ENCODE measurements around the gene WDR90. TPM values are rescaled to one million over a fixed set of nuclear protein-coding genes. Genes with fewer than 3 reads are reported as not detected.

WDR90 gene
- total and polyA plus RNA-seq, 2 of the 13 experiments (the other 11 are each of a cell fraction or from before 2014, with no cell fraction given): 14.9 to 28.9 TPM

DNA sequence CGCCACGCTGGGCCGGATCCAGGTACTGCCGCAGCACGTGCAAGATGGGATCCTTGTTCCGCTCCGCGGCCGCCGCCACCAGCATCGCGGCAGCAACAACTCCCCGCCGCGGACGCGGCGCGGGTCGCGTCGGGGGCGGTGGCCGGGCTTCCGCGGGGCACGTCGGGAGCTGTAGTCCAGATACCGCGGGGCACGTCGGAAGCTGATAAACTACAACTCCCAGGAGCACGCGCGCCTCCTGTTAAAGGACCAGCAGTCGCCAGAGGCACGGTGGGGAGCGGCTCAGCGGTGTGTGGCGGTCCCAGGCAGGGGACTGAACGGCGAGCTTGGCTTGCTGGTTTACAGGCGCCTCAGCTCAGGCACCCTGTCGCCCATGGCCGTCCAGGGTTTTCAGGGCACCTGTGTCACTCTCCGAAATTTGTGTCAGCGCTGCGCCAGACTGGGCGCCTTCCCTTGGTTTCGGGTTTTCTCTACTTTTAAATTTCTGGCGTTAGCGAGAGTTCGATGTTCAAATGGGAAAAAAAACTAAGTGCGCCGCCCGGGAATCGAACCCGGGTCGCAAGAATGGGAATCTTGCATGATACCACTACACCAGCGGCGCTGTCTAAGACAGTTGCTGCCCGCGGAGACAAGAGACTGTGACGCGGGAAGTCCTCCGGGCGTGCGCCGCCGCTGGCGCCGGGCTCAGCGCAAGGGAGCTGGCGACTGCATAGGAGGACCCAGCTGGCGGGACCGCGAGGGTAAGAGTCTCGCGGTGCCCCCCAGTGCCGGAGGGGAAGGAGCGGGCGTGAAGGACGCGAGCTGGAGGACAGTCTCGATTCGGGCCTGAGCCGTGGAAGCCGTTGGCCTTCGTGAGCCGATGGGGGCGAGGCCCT, 12.7 kb upstream of the WDR90 start, which contains the start of gene METTL26 (continued):
- TF ChIP-seq ZNF737 (CRISPR knock-in tag; IDR thresholded peaks at IDR 0.05; ENCODE audit: borderline replicate concordance) (no peak), ZKSCAN8 (CRISPR knock-in tag; IDR thresholded peaks at IDR 0.05; ENCODE audit: borderline replicate concordance) (no peak), RCOR2 (CRISPR knock-in tag; IDR thresholded peaks at IDR 0.05) (no peak), CHD4 (IDR thresholded peaks at IDR 0.05; ENCODE audit: borderline replicate concordance, low read length) (no peak), ZNF614 (CRISPR knock-in tag; IDR thresholded peaks at IDR 0.05; ENCODE audit: borderline replicate concordance) (no peak; the same call in 1 of the 2 replicates), ZNF296 (CRISPR knock-in tag; conservative IDR thresholded peaks at IDR 0.05) (no peak), ZNF773 (CRISPR knock-in tag; IDR thresholded peaks at IDR 0.05; ENCODE audit: borderline replicate concordance) (no peak), BORCS8-MEF2B (CRISPR knock-in tag; IDR thresholded peaks at IDR 0.05) (peak; percentile 32), ZBTB7A (CRISPR knock-in tag; IDR thresholded peaks at IDR 0.05) (peak; percentile 74; the same call in 1 of the 2 replicates), HOXD1 (CRISPR knock-in tag; IDR thresholded peaks at IDR 0.05) (no peak), RFX1 (IDR thresholded peaks at IDR 0.05) (no peak), ZNF101 (CRISPR knock-in tag; IDR thresholded peaks at IDR 0.05; ENCODE audit: borderline replicate concordance, low read depth) (0 out of 2 replicates have a peak, but pooled peaks have one; percentile 63), ZNF205 (CRISPR knock-in tag; IDR thresholded peaks at IDR 0.05) (no peak; the same call in 1 of the 2 replicates), TCF7L2 (IDR thresholded peaks at IDR 0.05; ENCODE audit: low read depth, low read length) (no peak), SOX6 (IDR thresholded peaks at IDR 0.05) (no peak), SOX6 (CRISPR knock-in tag; IDR thresholded peaks at IDR 0.05) (peak; percentile 44), SATB2 (CRISPR knock-in tag; IDR thresholded peaks at IDR 0.05) (no peak), ZNF713 (CRISPR knock-in tag; IDR thresholded peaks at IDR 0.05) (no peak), BRD4 (CRISPR knock-in tag; IDR thresholded peaks at IDR 0.05) (peak; percentile 17; the same call in 1 of the 2 replicates)
- TF ChIP-seq, protein P1, sequence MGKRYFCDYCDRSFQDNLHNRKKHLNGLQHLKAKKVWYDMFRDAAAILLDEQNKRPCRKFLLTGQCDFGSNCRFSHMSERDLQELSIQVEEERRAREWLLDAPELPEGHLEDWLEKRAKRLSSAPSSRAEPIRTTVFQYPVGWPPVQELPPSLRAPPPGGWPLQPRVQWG (CRISPR knock-in tag; IDR thresholded peaks at IDR 0.05; ENCODE audit: borderline replicate concordance, low read depth): no peak
- TF ChIP-seq, protein P2, sequence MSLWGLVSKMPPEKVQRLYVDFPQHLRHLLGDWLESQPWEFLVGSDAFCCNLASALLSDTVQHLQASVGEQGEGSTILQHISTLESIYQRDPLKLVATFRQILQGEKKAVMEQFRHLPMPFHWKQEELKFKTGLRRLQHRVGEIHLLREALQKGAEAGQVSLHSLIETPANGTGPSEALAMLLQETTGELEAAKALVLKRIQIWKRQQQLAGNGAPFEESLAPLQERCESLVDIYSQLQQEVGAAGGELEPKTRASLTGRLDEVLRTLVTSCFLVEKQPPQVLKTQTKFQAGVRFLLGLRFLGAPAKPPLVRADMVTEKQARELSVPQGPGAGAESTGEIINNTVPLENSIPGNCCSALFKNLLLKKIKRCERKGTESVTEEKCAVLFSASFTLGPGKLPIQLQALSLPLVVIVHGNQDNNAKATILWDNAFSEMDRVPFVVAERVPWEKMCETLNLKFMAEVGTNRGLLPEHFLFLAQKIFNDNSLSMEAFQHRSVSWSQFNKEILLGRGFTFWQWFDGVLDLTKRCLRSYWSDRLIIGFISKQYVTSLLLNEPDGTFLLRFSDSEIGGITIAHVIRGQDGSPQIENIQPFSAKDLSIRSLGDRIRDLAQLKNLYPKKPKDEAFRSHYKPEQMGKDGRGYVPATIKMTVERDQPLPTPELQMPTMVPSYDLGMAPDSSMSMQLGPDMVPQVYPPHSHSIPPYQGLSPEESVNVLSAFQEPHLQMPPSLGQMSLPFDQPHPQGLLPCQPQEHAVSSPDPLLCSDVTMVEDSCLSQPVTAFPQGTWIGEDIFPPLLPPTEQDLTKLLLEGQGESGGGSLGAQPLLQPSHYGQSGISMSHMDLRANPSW (CRISPR knock-in tag; IDR thresholded peaks at IDR 0.05; ENCODE audit: borderline replicate concordance): 0 out of 2 replicates have a peak, but pooled peaks have one; percentile 51
- TF ChIP-seq, protein P3, sequence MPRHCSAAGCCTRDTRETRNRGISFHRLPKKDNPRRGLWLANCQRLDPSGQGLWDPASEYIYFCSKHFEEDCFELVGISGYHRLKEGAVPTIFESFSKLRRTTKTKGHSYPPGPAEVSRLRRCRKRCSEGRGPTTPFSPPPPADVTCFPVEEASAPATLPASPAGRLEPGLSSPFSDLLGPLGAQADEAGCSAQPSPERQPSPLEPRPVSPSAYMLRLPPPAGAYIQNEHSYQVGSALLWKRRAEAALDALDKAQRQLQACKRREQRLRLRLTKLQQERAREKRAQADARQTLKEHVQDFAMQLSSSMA (CRISPR knock-in tag; IDR thresholded peaks at IDR 0.05): peak; percentile 86; the same call in 1 of the 2 replicates
- TF ChIP-seq, protein P4, sequence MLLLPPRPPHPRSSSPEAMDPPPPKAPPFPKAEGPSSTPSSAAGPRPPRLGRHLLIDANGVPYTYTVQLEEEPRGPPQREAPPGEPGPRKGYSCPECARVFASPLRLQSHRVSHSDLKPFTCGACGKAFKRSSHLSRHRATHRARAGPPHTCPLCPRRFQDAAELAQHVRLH (CRISPR knock-in tag; IDR thresholded peaks at IDR 0.05; ENCODE audit: borderline replicate concordance, low read depth): peak; percentile 23; the same call in 1 of the 2 replicates
- TF ChIP-seq, protein P5, sequence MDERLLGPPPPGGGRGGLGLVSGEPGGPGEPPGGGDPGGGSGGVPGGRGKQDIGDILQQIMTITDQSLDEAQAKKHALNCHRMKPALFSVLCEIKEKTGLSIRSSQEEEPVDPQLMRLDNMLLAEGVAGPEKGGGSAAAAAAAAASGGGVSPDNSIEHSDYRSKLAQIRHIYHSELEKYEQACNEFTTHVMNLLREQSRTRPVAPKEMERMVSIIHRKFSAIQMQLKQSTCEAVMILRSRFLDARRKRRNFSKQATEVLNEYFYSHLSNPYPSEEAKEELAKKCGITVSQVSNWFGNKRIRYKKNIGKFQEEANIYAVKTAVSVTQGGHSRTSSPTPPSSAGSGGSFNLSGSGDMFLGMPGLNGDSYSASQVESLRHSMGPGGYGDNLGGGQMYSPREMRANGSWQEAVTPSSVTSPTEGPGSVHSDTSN (CRISPR knock-in tag; IDR thresholded peaks at IDR 0.05): no peak
